Measurements from ENCODE around the gene FSTL4. TPM values are rescaled to one million over a fixed set of nuclear protein-coding genes. Genes with fewer than 3 reads are reported as not detected.

Gene FSTL4
- total RNA-seq, 4 donors from 2014 or later = 0.41 TPM; not detected in 3

GRCh38 chr5:133333326-133334150, 278.8 kb downstream of the FSTL4 start:
- intact Hi-C loops (cut with DNase I; ENCODE audit: low total_unique reads) = no loop called here
- DNase-seq = no peak
- H3K4me3 ChIP-seq = no peak overlapping the region
- H3K9me3 ChIP-seq = no peaks in the 10 kb centered on the region
- no peaks in the 10 kb centered on the region for H3K36me3 ChIP-seq
- no peak overlapping the region for H3K27ac ChIP-seq
- no peaks in the 10 kb centered on the region for H3K27me3 ChIP-seq
- no peaks in the 10 kb centered on the region for H3K4me1 ChIP-seq
- no peak for TF ChIP-seq POLR2A (IDR thresholded peaks at IDR 0.05)
- no peak for TF ChIP-seq CTCF (IDR thresholded peaks at IDR 0.05)

GRCh38 chr5:133332439-133333024, 279.8 kb downstream of the FSTL4 start:
- Histone ChIP-seq H3K27me3 (no peaks in the 10 kb centered on the region), H3K36me3 (no peaks in the 10 kb centered on the region), H3K27ac (no peak overlapping the region), H3K4me3 (no peak overlapping the region), H3K4me1 (no peaks in the 10 kb centered on the region), H3K9me3 (no peaks in the 10 kb centered on the region)
- DNase-seq = no peak
- no peak for TF ChIP-seq POLR2A (IDR thresholded peaks at IDR 0.05)
- TF ChIP-seq CTCF (IDR thresholded peaks at IDR 0.05) = no peak
- intact Hi-C loops (cut with DNase I; ENCODE audit: low total_unique reads) = no loop called here

GRCh38 chr5:133331941-133332340, 280.4 kb downstream of the FSTL4 start:
- DNase-seq = no peak
- no peak overlapping the region for H3K4me3 ChIP-seq

GRCh38 chr5:133330956-133331355, 281.4 kb downstream of the FSTL4 start:
- H3K4me1 ChIP-seq = no peaks in the 10 kb centered on the region
- no peaks in the 10 kb centered on the region for H3K36me3 ChIP-seq
- H3K4me3 ChIP-seq = no peak overlapping the region
- no peaks in the 10 kb centered on the region for H3K9me3 ChIP-seq
- H3K27ac ChIP-seq = no peak overlapping the region
- H3K27me3 ChIP-seq = no peaks in the 10 kb centered on the region
- TF ChIP-seq POLR2A (IDR thresholded peaks at IDR 0.05) (no peak), CTCF (IDR thresholded peaks at IDR 0.05) (no peak)
- intact Hi-C loops (cut with DNase I; ENCODE audit: low total_unique reads) = no loop called here
- DNase-seq = no peak

More at GRCh38 chr5:133331941-133332340, 280.4 kb downstream of the FSTL4 start:
- intact Hi-C loops (cut with DNase I; ENCODE audit: low total_unique reads) = no loop called here
- Histone ChIP-seq H3K4me1 (no peaks in the 10 kb centered on the region), H3K27ac (no peak overlapping the region), H3K27me3 (no peaks in the 10 kb centered on the region), H3K36me3 (no peaks in the 10 kb centered on the region), H3K9me3 (no peaks in the 10 kb centered on the region)
- TF ChIP-seq CTCF (IDR thresholded peaks at IDR 0.05) (no peak), POLR2A (IDR thresholded peaks at IDR 0.05) (no peak)

GRCh38 chr5:133328800-133329199, 283.5 kb downstream of the FSTL4 start:
- intact Hi-C loops (cut with DNase I; ENCODE audit: low total_unique reads) = no loop called here
- no peak for DNase-seq
- TF ChIP-seq POLR2A (IDR thresholded peaks at IDR 0.05) = no peak
- TF ChIP-seq CTCF (IDR thresholded peaks at IDR 0.05) = no peak

More at GRCh38 chr5:133328800-133329199, 283.5 kb downstream of the FSTL4 start:
- Histone ChIP-seq H3K4me3 (no peak overlapping the region), H3K36me3 (no peaks in the 10 kb centered on the region), H3K27me3 (no peaks in the 10 kb centered on the region), H3K9me3 (no peaks in the 10 kb centered on the region), H3K27ac (no peak overlapping the region), H3K4me1 (no peaks in the 10 kb centered on the region)

Measured in uterus (tissue), 4 donors.